HG03457 (cell line): Measurements from ENCODE around the gene BABAM2.
"Not testable (repeated sequence)": the region's sequence is repeated elsewhere in the genome, so short reads cannot be mapped to it uniquely, and the experiment has no call there.

Source experiments
- ATAC-seq: cut with Tn5 transposase; IDR thresholded peaks from one replicate; pipeline ENCODE4 v1.9.1; 2021; ENCODE audit warnings: moderate number of reproducible peaks; ENCODE audit not compliant: unreplicated experiment

Gene BABAM2

DNA sequence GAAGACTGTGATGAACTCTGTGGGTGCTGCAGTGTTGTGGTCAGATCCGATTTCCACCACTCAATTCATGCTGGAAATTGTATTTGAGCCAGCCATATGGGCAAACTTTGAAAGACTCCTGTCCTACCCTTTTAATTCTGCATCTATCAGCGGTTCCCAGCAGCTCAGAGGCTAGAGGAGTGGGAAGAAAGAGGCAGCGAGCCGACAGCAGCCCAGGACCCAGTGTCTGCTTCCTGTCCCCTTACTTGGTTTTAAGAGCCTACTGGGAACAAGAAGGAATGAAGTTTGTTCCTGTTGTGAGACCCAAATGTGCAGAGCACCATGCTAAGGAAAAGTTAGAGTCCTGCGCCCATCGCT, 429.5 kb downstream of the BABAM2 start:
- no peak for ATAC-seq

DNA sequence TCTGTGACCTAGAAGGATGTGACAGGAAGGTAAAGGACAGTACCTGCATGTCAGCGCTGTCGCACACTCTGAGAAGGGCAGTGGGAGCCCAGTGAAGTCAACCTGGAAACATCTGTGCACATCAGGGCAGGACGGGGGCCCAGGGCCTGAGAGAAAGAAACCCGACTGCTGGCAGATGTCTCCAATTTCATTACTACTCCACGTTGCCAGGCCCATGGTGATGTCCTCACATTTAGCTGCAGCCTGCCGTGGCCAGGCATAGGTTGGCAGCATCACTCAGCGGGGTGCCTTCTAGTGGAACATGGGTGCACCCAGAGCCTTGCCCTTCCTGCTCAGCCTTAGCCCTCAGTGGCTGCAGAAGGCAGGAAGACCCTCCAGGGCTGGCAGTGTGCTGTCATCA, 429.8 kb downstream of the BABAM2 start:
- ATAC-seq, result no peak

DNA sequence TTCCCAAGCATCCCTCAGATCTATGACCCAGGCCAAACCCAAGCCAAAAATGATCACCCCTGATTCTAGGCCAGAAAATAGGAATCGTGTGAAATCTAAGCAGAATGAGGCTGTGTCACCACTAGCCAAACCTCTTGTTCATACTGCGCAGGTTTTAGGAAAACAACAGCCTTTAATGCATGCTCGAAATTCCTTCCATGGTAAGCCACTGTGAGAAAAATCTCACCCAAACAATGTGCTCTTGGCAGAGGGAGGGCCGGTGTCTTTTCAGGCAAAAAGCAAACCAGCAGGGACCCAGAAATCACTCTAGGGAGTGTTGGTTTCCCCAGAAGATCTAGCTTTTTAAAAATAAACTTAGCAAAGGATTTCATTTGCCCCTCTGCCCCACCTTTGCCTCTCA, 430.9 kb downstream of the BABAM2 start:
- ATAC-seq, result no peak

DNA sequence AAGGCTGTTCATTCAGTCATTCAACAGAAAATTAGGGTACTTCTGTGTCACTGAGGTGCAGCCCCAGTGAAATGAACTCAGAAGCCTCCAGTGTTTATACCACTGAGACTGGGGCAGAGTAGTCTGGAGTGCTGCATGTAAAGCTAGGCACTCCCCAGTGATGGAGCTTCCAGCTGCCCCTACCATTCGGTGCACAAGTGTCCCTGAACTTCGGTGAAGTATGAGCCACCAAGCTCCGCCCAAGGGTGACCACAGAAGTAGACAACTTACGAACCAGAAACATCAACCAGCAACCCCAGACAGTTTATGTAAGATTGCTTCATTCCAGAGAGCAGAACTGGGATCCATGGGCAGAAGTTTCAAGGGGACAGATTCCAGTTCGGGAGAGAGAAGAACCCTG, 431.5 kb downstream of the BABAM2 start:
- no peak for ATAC-seq

DNA sequence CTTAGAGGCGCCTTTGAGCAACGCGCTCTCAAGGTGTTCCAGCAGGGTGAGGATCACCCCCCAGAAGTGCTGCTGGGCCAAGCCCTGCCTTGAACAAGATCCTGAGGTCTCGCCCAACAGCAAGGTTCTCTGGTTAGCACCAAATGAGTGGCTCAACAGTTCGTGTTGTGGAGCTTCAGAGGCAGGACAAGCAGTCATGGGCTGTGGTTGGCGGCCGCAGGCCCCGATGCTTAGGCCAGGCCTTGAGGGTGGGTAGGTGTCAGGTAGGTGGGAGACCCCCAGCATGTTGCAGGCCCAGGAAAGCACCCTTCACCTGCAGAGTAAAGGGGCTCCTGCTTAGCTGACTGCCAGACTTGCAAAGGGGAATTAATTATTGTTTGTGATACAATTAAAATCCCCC, 431.9 kb downstream of the BABAM2 start:
- no peak for ATAC-seq

DNA sequence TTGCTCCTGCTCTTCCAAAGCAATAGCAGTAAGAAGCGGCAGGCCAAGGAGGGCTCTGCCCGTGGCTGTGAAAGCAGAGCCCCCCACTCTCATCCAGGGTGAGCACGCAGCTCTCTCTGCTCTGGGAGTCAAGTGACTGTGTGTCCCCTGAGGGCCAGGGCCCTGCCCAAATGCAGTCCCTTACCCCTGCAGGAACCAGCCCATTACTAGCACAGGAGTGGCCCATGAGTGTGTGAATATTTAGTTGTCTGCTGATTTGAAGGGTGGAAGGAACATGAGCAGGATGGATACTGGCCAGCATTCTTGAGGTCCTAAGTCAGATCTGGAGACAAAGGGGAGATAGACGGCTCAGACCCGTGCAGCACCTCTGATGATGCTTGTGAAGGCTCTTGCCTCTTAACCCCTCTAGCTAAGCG, 432.5 kb downstream of the BABAM2 start:
- ATAC-seq, result no peak

DNA sequence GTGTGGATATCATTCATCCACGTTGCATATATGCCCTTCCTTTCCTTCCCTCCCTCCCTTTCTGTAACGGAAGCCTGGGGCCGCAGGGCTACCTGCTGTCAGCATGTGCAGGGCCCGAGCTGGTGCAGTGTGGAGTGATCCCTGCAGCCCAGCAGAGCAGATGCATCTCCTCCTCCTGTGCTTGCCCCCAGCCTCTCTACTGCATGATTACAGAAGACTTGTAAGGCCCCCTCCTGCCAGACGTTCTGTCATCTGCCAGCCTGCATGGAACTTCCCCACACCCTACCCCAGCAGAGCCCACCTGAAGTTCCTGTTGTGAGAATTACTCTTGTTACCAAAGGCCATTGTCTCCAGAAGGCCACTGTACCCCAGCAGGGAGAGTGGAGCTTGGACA, 434.6 kb downstream of the BABAM2 start:
- no peak for ATAC-seq

DNA sequence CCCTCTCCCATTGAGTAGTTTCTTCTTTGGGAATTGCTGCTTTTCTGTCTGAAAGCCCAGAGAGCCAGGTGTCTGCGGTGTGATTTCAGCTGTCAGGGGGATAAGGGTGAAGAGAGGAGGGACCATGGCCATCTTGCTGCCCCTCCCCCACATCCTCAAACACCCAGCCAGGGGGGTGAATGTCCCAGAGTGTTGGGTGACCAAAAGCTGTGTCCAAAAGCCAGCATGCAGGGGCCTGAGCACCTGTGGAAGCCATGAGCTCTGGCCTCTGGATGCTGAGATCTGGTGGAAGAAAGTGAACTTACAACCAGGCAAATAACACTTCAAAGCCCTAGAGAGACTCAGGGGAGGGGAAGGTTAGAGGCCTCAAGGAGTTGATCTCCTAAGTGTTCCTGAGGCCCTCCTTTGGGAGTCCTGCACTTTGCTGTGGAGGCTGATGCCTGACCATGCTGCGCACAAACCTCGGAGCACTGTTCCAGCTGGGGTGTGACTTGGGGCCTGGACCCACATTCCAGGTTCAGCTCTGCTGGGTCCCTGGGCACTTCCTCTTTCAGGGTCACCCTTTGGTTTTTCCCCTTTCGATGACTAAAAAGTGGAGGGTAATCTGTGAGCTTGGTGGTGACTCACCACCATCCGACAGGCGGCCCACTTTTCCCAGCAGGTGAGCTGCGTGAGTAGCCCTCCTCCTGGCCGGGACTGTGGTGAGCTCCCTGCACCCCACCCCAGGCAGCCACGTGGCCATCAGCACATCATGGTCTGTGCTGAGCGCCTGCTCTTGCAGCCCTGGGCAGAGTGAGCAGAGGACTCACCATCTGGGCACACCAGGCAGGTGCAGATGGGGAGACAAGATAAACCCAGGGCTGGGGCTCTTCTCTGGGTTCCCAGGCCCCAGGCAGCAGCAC, 435.3 kb downstream of the BABAM2 start:
- no peak for ATAC-seq

DNA sequence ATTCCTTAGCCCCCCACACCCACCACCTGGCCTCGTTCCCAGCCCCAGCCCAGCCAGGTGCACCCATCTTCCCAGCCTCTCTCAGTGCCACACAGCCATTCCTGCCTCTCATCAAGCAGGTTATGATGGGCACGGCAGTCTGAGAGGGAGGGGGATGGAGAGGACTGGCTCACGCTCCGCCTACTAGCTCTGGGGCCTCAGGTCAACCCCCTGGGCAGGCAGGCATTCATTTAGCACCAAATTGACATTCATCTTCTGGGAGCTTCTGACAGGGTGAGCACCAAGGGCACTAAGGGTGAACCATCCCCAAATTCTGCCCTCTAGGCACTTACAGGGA, 435.9 kb downstream of the BABAM2 start:
- no peak for ATAC-seq

DNA sequence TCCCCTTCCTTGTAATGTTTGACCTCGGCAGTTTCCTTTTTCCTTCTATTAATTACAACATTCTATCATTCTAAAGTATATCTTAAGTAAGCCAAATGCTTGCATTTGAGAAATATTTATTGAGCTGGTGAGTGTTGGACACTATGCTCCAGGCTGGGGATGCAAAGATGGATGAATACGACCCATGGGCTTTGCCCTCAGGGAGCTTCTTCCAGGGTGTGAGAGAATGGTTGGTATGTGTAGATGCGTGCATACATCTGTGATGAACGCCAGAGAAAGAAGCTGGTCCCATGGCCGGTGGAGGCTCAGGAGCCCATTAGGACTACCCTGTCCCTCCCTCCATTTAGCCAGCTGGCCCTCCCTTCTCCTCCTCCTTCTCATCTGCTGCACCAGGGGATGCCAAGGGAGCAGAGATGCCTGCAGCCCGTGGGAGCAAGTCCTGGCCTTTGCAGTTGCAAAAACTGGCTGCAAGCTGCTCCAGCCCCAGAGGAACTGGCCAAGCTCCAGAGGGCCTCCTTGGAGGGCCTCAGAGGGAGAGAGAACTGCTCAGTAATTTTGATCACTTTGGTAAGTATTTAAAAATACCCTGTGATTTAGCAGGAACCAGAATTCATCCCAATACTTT, 436.5 kb downstream of the BABAM2 start:
- no peak for ATAC-seq

DNA sequence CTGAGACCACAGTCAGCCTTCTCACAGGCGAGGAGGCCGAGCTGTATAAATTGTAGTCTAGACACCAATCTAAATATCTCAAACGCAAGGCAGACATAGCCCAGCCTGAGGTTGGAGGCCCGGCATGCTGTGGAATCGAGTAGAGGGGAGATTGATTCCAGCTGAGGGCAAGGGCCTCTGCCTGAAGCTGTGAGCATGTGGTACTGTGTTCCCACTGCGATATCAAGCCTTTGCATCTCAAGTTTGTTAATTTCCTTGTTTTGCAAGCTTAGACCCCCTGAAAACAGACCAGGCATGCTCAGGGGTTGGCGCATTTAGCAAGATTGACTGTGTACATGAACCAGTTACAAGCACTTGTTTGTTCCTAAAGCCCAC, 437.0 kb downstream of the BABAM2 start:
- ATAC-seq, result no peak

DNA sequence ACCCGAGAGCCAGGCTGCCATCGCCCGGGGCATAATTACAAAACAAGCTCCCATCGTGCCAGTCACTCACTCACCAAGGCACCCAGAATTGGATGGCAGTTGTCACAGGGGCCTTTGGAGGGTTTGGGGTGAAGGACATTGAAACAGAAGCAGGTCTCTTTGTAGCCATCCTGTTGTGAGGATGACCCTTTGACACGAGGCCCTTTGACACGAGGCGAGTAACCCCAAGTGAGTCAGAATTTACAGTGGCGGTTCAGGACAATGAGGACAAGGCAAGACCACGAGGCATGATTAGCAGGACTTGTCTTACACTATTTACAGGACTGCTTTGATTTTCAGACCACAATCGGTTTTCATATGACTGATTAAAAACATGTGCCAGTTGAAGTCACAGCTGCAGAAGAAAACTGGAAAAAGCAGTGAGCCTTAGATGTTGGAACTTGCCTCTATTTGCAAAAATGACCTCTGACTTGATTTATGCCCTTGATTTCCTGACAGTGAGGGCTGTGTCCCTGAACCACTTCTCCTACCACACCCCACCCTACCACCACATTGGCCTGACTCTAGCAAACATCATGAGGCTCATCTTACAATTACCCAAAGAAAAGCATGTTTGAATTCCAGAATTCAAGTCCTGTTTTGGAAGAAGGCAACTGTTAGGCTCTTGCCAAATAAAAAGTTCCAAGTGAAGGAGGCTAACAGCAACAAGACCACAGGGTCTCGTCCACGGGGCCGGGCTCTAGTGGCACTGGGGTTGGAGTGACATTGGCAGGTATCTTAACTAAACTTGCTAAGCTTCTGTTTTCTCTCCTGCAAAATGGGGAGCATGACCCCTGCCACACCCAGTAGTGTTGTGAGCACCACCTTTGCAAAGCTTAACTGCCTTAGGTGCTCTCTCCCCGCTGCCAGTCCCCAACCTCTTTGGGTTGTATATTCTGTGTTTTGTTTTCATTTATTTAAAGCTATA, 437.7 kb downstream of the BABAM2 start:
- ATAC-seq, result no peak

DNA sequence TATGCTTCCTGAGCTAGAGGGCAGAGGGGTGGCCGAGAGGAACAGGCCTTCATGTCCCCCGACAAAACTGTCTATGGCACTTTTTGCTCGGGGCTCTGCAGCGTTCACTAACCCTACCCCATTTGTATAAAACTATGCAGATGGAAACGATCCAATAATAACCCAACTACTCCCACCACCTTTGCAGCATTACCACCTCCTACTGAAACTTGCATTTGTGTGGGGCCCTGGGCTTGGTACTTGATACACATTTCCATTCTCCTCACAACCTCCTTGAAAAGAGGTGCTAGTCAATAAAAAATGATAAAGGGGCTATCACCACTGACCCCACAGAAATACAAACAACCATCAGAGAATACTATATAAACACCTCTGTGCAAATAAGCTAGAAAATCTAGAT, 438.7 kb downstream of the BABAM2 start:
- ATAC-seq, result no peak

DNA sequence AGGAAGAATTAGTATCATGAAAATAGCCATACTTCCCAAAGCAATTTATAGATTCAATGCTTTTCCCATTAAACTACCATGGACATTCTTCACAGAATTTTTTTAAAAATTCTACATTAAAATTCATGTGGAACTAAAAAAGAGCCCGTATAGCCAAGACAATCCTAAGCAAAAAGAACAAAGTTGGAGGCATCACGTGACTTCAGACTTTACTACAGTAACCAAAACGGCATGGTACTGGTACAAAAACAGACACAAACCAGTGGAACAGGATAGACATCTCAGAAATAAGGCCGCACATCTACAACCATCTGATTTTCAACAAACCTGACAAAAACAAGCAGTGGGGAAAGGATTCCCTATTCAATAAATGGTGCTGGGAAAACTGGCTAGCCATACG, 440.2 kb downstream of the BABAM2 start:
- ATAC-seq, result not testable (repeated sequence)

DNA sequence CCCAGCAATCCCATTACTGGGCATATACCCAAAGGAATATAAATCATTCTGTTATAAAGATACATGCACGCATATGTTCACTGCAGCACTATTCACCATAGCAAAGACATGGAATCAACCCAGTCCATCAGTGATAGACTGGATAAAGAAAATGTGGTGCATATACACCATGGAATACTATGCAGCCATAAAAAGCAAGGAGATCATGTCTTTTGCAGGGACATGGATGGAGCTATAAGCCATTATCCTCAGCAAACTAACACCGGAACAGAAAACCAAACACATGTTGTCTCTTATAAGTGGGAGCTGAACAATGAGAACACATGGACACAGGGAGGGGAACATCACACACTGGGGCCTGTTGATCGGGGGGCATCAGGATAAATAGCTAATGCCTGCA, 441.3 kb downstream of the BABAM2 start:
- not testable (repeated sequence) for ATAC-seq

DNA sequence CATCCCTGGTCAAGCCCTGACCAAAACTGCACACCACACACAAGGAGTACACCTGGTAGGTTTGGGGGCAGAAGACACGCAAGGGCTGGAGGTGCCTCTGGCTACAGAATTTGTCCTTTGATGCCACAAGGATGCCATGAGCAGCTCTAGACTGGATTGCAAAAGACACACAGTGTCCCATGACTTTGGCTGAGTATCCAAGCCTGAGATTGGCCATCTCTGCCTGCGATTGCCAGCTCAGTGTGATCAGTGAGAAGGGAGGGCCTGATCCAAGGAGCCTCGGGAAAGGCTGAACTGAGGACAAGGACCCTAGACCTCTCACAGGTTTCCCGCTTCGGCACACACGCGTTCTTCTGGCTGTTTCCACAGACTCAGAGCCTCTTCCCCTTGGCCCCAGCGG, 442.2 kb downstream of the BABAM2 start:
- ATAC-seq, result no peak

DNA sequence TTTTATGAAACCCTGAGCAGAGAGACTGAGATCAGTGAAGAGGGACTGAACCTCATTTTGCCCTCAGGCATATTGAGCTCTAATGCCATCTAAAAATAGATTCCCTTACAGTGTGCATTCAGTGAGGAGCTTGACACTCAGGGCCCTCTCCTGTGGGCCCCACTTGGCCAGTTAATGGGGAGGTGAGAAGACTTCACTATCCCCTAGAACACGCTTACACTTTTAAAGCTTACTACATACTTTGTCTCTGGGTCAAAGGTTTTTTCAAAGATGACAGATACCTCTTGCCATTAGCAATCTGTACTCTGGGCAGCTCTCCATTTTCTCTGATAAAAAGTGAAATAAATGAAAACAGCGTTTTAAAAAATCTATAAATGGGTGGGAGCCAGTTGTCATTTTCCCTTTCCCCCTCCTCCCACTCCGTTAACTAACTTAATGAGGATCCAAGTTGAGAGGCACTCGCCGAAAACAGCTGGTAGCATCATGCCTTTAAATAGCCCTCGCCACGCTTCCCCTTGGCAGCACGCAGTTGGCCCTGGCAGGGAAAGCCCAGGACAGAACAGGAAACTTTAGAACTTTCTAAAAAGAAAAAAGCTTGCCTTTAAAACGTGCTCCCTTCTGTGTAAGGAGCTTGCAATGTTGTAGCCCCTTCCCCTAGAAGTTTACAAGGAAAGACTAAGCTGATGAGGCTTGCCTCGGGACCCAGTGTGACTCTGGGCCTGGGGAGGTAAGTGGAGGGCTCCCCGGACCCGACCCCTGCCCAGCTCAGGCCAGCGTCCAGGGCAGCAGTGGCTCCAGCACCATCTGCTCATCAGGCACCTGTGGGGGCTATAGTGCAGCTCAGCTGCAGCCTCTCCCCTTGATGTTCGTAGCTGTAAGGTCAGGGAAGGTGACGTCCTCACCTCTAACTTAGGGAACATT, 443.3 kb downstream of the BABAM2 start:
- ATAC-seq, result no peak

DNA sequence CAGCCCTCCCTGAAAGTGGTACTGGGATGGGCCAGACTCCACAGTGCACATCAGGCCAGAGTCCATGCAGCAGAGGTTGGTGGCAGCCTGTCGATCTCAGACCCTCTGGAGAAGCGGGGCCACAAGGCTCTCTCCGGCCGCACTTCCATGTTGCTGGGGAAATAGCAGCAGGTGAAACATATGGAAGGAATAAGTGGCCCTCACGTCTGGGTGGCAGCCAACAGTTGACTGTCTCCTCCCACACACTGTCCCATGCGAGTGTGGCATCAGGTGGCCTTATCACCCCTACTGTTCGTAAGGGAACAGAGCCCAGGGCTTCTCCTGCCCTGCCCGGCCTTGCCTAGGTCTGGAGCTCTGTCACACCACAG, 444.0 kb downstream of the BABAM2 start:
- ATAC-seq, result no peak

DNA sequence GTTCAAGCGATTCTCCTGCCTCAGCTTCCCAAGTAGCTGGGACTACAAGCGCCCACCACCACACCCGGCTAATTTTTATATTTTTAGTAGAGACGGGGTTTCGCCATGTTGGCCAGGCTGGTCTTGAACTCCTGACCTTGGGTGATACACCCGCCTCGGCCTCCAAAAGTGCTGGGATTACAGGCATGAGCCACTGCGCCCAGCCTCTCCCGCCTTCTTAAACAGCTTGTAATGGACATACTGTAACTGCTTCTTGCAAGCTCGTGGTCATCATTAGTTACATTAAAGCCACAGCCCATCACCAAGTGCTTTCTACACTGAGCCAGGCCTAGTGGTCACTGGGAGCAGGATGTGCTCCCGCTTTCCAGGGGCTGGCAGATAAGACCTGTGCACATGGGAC, 444.7 kb downstream of the BABAM2 start:
- not testable (repeated sequence) for ATAC-seq

DNA sequence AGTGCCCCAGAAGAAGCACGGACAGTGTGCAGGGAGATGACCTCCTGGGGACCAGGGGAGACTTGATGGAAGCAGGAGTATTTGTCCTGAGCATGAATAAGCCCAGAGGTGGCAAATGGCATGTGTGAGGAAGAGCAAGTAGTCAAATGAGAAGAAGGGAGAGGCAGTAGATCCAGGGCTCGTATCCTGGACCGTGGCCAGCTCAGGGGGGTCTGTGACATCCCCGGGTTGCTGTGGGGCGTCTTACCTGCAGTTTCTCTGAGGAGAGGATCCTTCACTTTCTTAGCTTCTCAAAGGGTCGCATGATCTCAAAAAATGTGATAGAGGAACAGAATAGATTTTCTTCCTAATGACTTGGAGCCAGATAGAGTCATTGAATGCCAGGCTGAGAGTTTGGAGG, 445.1 kb downstream of the BABAM2 start:
- no peak for ATAC-seq
